Measurements from ENCODE around the gene RIMS4.
"Not testable (repeated sequence)": the region's sequence is repeated elsewhere in the genome, so short reads cannot be mapped to it uniquely, and the experiment has no call there.

RIMS4 gene

GRCh38 chr20:44827401-44827800, 17.1 kb upstream of the RIMS4 start:
- no peak for DNase-seq (ENCODE audit: extremely low spot score)
- TF ChIP-seq NFRKB (IDR thresholded peaks at IDR 0.05) = no peak
- no peak for TF ChIP-seq BHLHE40 (IDR thresholded peaks at IDR 0.05; ENCODE audit: borderline replicate concordance)
- no peak for TF ChIP-seq ELF4 (IDR thresholded peaks at IDR 0.05)
- no peak for TF ChIP-seq L3MBTL2 (conservative IDR thresholded peaks at IDR 0.05)
- TF ChIP-seq PKNOX1 (IDR thresholded peaks at IDR 0.05) = no peak
- TF ChIP-seq FOXA1 (IDR thresholded peaks at IDR 0.05) = no peak
- TF ChIP-seq TARDBP (IDR thresholded peaks at IDR 0.05) = no peak
- no peak for TF ChIP-seq FOXK2 (IDR thresholded peaks at IDR 0.05)
- no peak for TF ChIP-seq LEF1 (IDR thresholded peaks at IDR 0.05; ENCODE audit: borderline replicate concordance)
- no peak for TF ChIP-seq CTBP1 (IDR thresholded peaks at IDR 0.05; ENCODE audit: borderline replicate concordance)
- TF ChIP-seq ZNF384 (IDR thresholded peaks at IDR 0.05) = no peak
- TF ChIP-seq ARNT (IDR thresholded peaks at IDR 0.05) = no peak
- CTCF ChIA-PET = interaction anchor here (0.7 kb wide), 1 partner anchor 8 kb away, joined by 3 read pairs; no protein-coding TSS in a partner anchor
- POLR2A ChIA-PET = no interaction called here

GRCh38 chr20:44821576-44821975, 11.2 kb upstream of the RIMS4 start:
- DNase-seq (ENCODE audit: extremely low spot score); POLR2A ChIA-PET; CTCF ChIA-PET: not testable (repeated sequence)

GRCh38 chr20:44819936-44820335, 9.6 kb upstream of the RIMS4 start:
- DNase-seq (ENCODE audit: extremely low spot score) = no peak
- CTCF ChIA-PET = no interaction called here
- POLR2A ChIA-PET = no interaction called here
- no peak for TF ChIP-seq FOXA1 (IDR thresholded peaks at IDR 0.05)

DNA sequence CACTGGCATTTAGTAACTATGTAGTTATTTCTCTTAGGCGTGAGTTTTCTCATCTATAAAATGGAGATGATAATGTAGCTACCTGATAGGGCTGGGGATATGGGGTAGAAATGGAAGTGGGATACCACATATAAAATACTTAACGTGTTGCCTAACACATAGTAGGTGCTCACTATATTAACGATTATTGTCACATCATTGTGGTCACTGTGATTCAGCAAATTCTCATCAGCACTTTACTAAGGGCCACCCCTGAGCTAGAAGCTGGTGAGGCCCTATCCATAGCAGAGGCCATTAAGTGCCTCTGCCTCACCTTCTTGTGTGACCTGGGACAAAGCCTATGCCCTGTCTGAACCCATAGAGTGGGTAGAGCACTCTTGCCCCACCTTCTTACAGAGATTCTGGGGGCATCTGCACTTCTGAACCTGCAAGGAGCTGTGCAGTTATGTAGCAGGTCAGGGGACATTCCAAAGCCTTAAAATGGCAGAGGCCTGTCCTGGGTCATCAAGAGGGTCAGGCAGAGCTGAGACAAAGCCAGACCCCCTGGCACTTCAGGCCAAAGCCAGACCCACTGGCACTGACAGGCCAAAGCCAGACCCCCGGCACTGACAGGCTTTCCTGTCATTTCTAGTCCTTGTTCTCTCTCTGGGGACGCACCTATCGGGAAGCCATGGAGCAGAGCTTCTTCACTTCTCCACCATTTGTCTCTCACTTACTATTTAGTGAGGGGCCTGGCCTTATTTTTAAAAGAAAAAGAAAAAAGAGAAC, 7.0 kb upstream of the RIMS4 start:
- ChIA-PET CTCF (interaction anchor here (1.0 kb wide), 1 partner anchor 70 kb away, joined by 3 read pairs; no protein-coding TSS in a partner anchor), POLR2A (interaction anchor here (0.6 kb wide), 1 partner anchor 515 kb away, joined by 3 read pairs; no protein-coding TSS in a partner anchor)
- TF ChIP-seq ARNT (IDR thresholded peaks at IDR 0.05) (no peak), ELF4 (IDR thresholded peaks at IDR 0.05) (no peak), FOXA1 (IDR thresholded peaks at IDR 0.05) (no peak), FOXK2 (IDR thresholded peaks at IDR 0.05) (no peak), CTBP1 (IDR thresholded peaks at IDR 0.05; ENCODE audit: borderline replicate concordance) (no peak), NFRKB (IDR thresholded peaks at IDR 0.05) (no peak), TARDBP (IDR thresholded peaks at IDR 0.05) (no peak), SUZ12 (IDR thresholded peaks at IDR 0.05) (no peak), HDGF (IDR thresholded peaks at IDR 0.05; ENCODE audit: borderline replicate concordance) (no peak), BHLHE40 (IDR thresholded peaks at IDR 0.05; ENCODE audit: borderline replicate concordance) (no peak), PKNOX1 (IDR thresholded peaks at IDR 0.05) (no peak), LEF1 (IDR thresholded peaks at IDR 0.05; ENCODE audit: borderline replicate concordance) (no peak), ZNF384 (IDR thresholded peaks at IDR 0.05) (no peak)
- no peak for DNase-seq (ENCODE audit: extremely low spot score)

- TF ChIP-seq LEF1 (IDR thresholded peaks at IDR 0.05; ENCODE audit: borderline replicate concordance) = no peak
- TF ChIP-seq ZNF384 (IDR thresholded peaks at IDR 0.05) = no peak
- no peak for TF ChIP-seq NFRKB (IDR thresholded peaks at IDR 0.05)
- no peak for TF ChIP-seq FOXK2 (IDR thresholded peaks at IDR 0.05)
- no peak for TF ChIP-seq PKNOX1 (IDR thresholded peaks at IDR 0.05)
- no peak for TF ChIP-seq ARNT (IDR thresholded peaks at IDR 0.05)
- no peak for TF ChIP-seq FOXM1 (IDR thresholded peaks at IDR 0.05; ENCODE audit: borderline replicate concordance)
- TF ChIP-seq SUZ12 (IDR thresholded peaks at IDR 0.05) = no peak
- TF ChIP-seq CTBP1 (IDR thresholded peaks at IDR 0.05; ENCODE audit: borderline replicate concordance) = no peak
- TF ChIP-seq ELF4 (IDR thresholded peaks at IDR 0.05) = no peak
- no peak for TF ChIP-seq FOXA1 (IDR thresholded peaks at IDR 0.05)
- TF ChIP-seq BHLHE40 (IDR thresholded peaks at IDR 0.05; ENCODE audit: borderline replicate concordance) = no peak
- TF ChIP-seq SP1 (IDR thresholded peaks at IDR 0.05) = no peak
- no peak for TF ChIP-seq TARDBP (IDR thresholded peaks at IDR 0.05)
- no peak for TF ChIP-seq L3MBTL2 (conservative IDR thresholded peaks at IDR 0.05)
- TF ChIP-seq HDGF (IDR thresholded peaks at IDR 0.05; ENCODE audit: borderline replicate concordance) = no peak
- no peak for DNase-seq (ENCODE audit: extremely low spot score)
- CTCF ChIA-PET = no interaction called here
- POLR2A ChIA-PET = no interaction called here
Measured at GRCh38 chr20:44814937-44815336, 4.6 kb upstream of the RIMS4 start.

DNA sequence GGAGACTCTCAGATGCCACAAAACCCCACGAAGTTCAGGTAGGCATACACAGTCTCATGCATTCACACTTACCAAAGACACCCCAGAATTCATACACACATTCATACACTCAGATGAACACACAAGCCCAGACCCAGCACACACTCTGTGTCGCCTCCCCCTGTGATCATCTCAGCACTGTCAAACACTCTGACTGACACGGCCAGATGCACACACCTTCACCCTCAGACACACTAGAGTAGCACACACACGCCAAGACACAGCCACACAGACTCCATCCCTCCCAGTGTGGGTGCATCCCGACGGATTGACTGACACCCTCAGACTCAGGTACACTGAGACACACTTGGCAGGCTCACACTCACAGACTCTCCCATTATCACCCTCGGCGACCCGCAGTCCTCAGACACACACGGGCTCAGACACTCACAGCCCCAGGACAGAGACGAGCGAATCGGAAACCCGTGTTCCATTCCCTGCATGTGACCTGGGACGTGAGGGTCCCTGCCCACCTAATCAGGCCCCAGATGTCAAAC, 872 bp upstream of the RIMS4 start:
- POLR2A ChIA-PET = no interaction called here
- CTCF ChIA-PET = no interaction called here
- no peak for DNase-seq (ENCODE audit: extremely low spot score)
- TF ChIP-seq ARNT (IDR thresholded peaks at IDR 0.05) = no peak
- 0 out of 2 replicates have a peak, but pooled peaks have one; percentile 17 for TF ChIP-seq PKNOX1 (IDR thresholded peaks at IDR 0.05)
- no peak for TF ChIP-seq L3MBTL2 (conservative IDR thresholded peaks at IDR 0.05)
- TF ChIP-seq SUZ12 (IDR thresholded peaks at IDR 0.05) = no peak
- TF ChIP-seq FOXA1 (IDR thresholded peaks at IDR 0.05) = no peak
